Measurements from ENCODE around the gene LMF1. TPM values are rescaled to one million over a fixed set of nuclear protein-coding genes. Genes with fewer than 3 reads are reported as not detected.

LMF1 gene
- total RNA-seq, 2 donors from 2014 or later, result 86.1 to 87.5 TPM

GRCh38 chr16:852451-853185 is 118.2 kb downstream of the LMF1 start:
- intact Hi-C loops (cut with DNase I), result no loop called here

GRCh38 chr16:851871-852270 is 118.9 kb downstream of the LMF1 start:
- no peak for DNase-seq (ENCODE audit: low spot score)
- WGBS, result 88% methylated on average over 16 of the region's 17 CpGs

More at GRCh38 chr16:852451-853185, 118.2 kb downstream of the LMF1 start:
- WGBS, result 83% methylated on average over 32 of the region's 32 CpGs
- no peak overlapping the region for H3K27ac ChIP-seq
- no peak for DNase-seq (ENCODE audit: low spot score)
- H3K9me3 ChIP-seq, result no peaks in the 10 kb centered on the region
- H3K27me3 ChIP-seq (replicated peaks; ENCODE audit: insufficient read depth), result no peaks in the 10 kb centered on the region
- no peaks in the 10 kb centered on the region for H3K36me3 ChIP-seq
- no peaks in the 10 kb centered on the region for H3K4me1 ChIP-seq (replicated peaks)
- TF ChIP-seq CTCF (IDR thresholded peaks at IDR 0.05) (no peak), POLR2AphosphoS5 (IDR thresholded peaks at IDR 0.05) (no peak), POLR2A (IDR thresholded peaks at IDR 0.05) (no peak)
- H3K4me3 ChIP-seq, result no peak overlapping the region

GRCh38 chr16:851209-851810 is 119.5 kb downstream of the LMF1 start:
- no peak for TF ChIP-seq POLR2AphosphoS5 (IDR thresholded peaks at IDR 0.05)
- TF ChIP-seq POLR2A (IDR thresholded peaks at IDR 0.05), result no peak
- TF ChIP-seq CTCF (IDR thresholded peaks at IDR 0.05), result no peak
- no peak for DNase-seq (ENCODE audit: low spot score)
- Histone ChIP-seq H3K4me1 (replicated peaks) (no peaks in the 10 kb centered on the region), H3K9me3 (no peaks in the 10 kb centered on the region), H3K27ac (no peak overlapping the region), H3K27me3 (replicated peaks; ENCODE audit: insufficient read depth) (no peaks in the 10 kb centered on the region), H3K4me3 (no peak overlapping the region), H3K36me3 (no peaks in the 10 kb centered on the region)
- intact Hi-C loops (cut with DNase I), result no loop called here
- 93% methylated on average over 7 of the region's 11 CpGs for WGBS

More at GRCh38 chr16:851871-852270, 118.9 kb downstream of the LMF1 start:
- H3K4me3 ChIP-seq, result no peak overlapping the region
- H3K4me1 ChIP-seq (replicated peaks), result no peaks in the 10 kb centered on the region
- intact Hi-C loops (cut with DNase I), result no loop called here
- no peaks in the 10 kb centered on the region for H3K27me3 ChIP-seq (replicated peaks; ENCODE audit: insufficient read depth)
- no peaks in the 10 kb centered on the region for H3K9me3 ChIP-seq
- H3K36me3 ChIP-seq, result no peaks in the 10 kb centered on the region
- H3K27ac ChIP-seq, result no peak overlapping the region
- TF ChIP-seq CTCF (IDR thresholded peaks at IDR 0.05) (no peak), POLR2AphosphoS5 (IDR thresholded peaks at IDR 0.05) (no peak), POLR2A (IDR thresholded peaks at IDR 0.05) (no peak)

DNA sequence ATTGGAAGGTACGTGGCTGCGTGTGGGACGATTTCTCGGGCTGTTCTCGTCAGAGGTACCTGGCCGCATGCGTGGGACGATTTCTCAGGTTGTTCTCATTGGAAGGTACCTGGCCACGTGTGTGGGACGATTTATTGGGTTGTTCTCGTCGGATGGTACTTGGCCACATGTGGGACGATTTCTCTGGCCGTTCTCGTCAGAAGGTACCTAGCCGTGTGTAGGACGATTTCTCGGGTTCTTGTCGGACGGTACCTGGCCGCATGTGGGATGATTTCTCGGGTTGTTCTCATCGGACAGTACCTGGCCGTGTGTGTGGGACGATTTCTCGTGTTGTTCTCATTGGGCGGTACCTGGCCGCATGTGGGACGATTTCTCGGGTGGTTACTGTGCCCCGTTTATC is 120.1 kb downstream of the LMF1 start:
- H3K9me3 ChIP-seq, result no peaks in the 10 kb centered on the region
- no peaks in the 10 kb centered on the region for H3K4me1 ChIP-seq (replicated peaks)
- no peaks in the 10 kb centered on the region for H3K36me3 ChIP-seq
- TF ChIP-seq POLR2A (IDR thresholded peaks at IDR 0.05), result no peak
- no peak for TF ChIP-seq CTCF (IDR thresholded peaks at IDR 0.05)
- no peak for TF ChIP-seq POLR2AphosphoS5 (IDR thresholded peaks at IDR 0.05)
- H3K27me3 ChIP-seq (replicated peaks; ENCODE audit: insufficient read depth), result no peaks in the 10 kb centered on the region
- H3K27ac ChIP-seq, result no peak overlapping the region
- H3K4me3 ChIP-seq, result no peak overlapping the region
- intact Hi-C loops (cut with DNase I), result no loop called here
- DNase-seq (ENCODE audit: low spot score), result no peak
- 92% methylated on average over 31 of the region's 31 CpGs for WGBS

Measured in prostate gland (tissue), 2 donors.